Loucy (cell line): Measurements from ENCODE around the gene RFTN2.

Experiments
- H2AFZ ChIP-seq: fragments of 200-600 bp; sonication (generic); 2 replicates; pipeline ENCODE4 v1.6.0; 2016; ENCODE audit warnings: antibody characterized with exemption, mild to moderate bottlenecking, low read length, moderate library complexity
- H3F3A ChIP-seq: fragments of 200-600 bp; 2 replicates; pipeline ENCODE4 v1.6.0; 2016; ENCODE audit warnings: antibody characterized with exemption, low read depth, mild to moderate bottlenecking
- H3K27me3 ChIP-seq: fragments of 200-600 bp; sonication (generic); 2 replicates; pipeline ENCODE4 v1.6.1; 2014; ENCODE audit warnings: low read length, mild to moderate bottlenecking; ENCODE audit not compliant: insufficient read depth, poor library complexity, severe bottlenecking
- H3K36me3 ChIP-seq: fragments of 200-600 bp; sonication (generic); 2 replicates; pipeline ENCODE4 v1.6.1; 2016; ENCODE audit warnings: low read length; ENCODE audit not compliant: insufficient read depth
- H3K4me1 ChIP-seq: fragments of 200-600 bp; sonication (generic); 2 replicates; pipeline ENCODE4 v1.5.1; 2014; ENCODE audit warnings: low read length, mild to moderate bottlenecking; ENCODE audit not compliant: insufficient read depth, poor library complexity, severe bottlenecking
- H3K4me2 ChIP-seq: fragments of 200-600 bp; sonication (generic); 2 replicates; pipeline ENCODE4 v1.6.0; 2014; ENCODE audit warnings: antibody characterized with exemption, low read length, low read depth, mild to moderate bottlenecking; ENCODE audit not compliant: poor library complexity, severe bottlenecking
- H3K4me3 ChIP-seq: fragments of 200-600 bp; sonication (generic); 2 replicates; pipeline ENCODE4 v1.5.1; 2014; ENCODE audit warnings: low read length, mild to moderate bottlenecking, mixed read lengths; ENCODE audit not compliant: poor library complexity, severe bottlenecking
- H3K79me2 ChIP-seq: fragments of 200-600 bp; sonication (generic); 2 replicates; pipeline ENCODE4 v1.6.1; 2014; ENCODE audit warnings: low read length; ENCODE audit not compliant: insufficient read depth
- H3K9ac ChIP-seq: fragments of 200-600 bp; sonication (generic); 2 replicates; pipeline ENCODE4 v1.6.0; 2014; ENCODE audit warnings: mild to moderate bottlenecking, low read depth, low read length, moderate library complexity; ENCODE audit not compliant: poor library complexity, severe bottlenecking
- H3K9me2 ChIP-seq: fragments of 200-600 bp; sonication (generic); replicated peaks from 2 replicates; pipeline ENCODE4 v1.6.1; 2016; ENCODE audit warnings: low read depth, low read length, mixed read lengths
- H3K9me3 ChIP-seq: fragments of 200-600 bp; sonication (generic); 2 replicates; pipeline ENCODE4 v1.6.1; 2014; ENCODE audit warnings: mild to moderate bottlenecking, antibody characterized with exemption, low read length, low read depth; ENCODE audit not compliant: insufficient read depth
- H4K20me1 ChIP-seq: fragments of 200-600 bp; sonication (generic); 2 replicates; pipeline ENCODE4 v1.6.0; 2014; ENCODE audit warnings: antibody characterized with exemption, low read length, mild to moderate bottlenecking; ENCODE audit not compliant: insufficient read depth, poor library complexity, severe bottlenecking
- CTCF ChIP-seq: fragments of 200-600 bp; sonication (generic); conservative IDR thresholded peaks from 2 replicates; pipeline ENCODE4 v1.5.1; 2014; ENCODE audit warnings: mild to moderate bottlenecking, antibody characterized with exemption, low read length
- EZH2phosphoT487 ChIP-seq: fragments of 200-600 bp; IDR thresholded peaks from 2 replicates; pipeline ENCODE4 v1.6.1; 2018; ENCODE audit warnings: antibody characterized with exemption, mild to moderate bottlenecking, moderate library complexity, borderline replicate concordance

RFTN2 gene

GRCh38 chr2:197675246-197675645, at the start of gene RFTN2:
Gene RFTN2 (minus strand): TSS chr2:197675587. CDS start chr2:197675458, 129 bp downstream.
- Histone ChIP-seq H3K9me2 (no peaks in the 10 kb centered on the region), H4K20me1 (no peaks in the 10 kb centered on the region), H3K9ac (no peak within 1 kb of the TSS), H3K79me2 (no peaks in the 10 kb centered on the region), H2AFZ (peak within 1 kb of the TSS; percentile 64; the same call in 1 of the 2 replicates), H3K4me1 (no peaks in the 10 kb centered on the region), H3K9me3 (no peaks in the 10 kb centered on the region), H3F3A (no peaks in the 10 kb centered on the region), H3K4me2 (no peak within 1 kb of the TSS), H3K36me3 (no peaks in the 10 kb centered on the region), H3K4me3 (no peak within 1 kb of the TSS), H3K27me3 (no peaks in the 10 kb centered on the region)
- no peak for TF ChIP-seq EZH2phosphoT487
- no peak for TF ChIP-seq CTCF

GRCh38 chr2:197717863-197718262, 42.5 kb upstream of the RFTN2 start:
- Histone ChIP-seq H3K9me3 (no peaks in the 10 kb centered on the region), H3K4me2 (no peak overlapping the region), H3K9me2 (no peaks in the 10 kb centered on the region), H3K79me2 (no peaks in the 10 kb centered on the region; the same call in 1 of the 2 replicates), H3K9ac (no peak overlapping the region), H3K4me1 (peaks cover 7% of the 10 kb centered on the region), H2AFZ (no peak overlapping the region), H3K36me3 (no peaks in the 10 kb centered on the region), H3F3A (no peaks in the 10 kb centered on the region), H4K20me1 (no peaks in the 10 kb centered on the region), H3K27me3 (no peaks in the 10 kb centered on the region), H3K4me3 (no peak overlapping the region)
- TF ChIP-seq CTCF: no peak

- no peak overlapping the region for H3K9ac ChIP-seq
- peaks cover 10% of the 10 kb centered on the region for H4K20me1 ChIP-seq
Measured at GRCh38 chr2:197713271-197713670, 37.9 kb upstream of the RFTN2 start.

More at GRCh38 chr2:197713271-197713670, 37.9 kb upstream of the RFTN2 start:
- Histone ChIP-seq H3K27me3 (no peaks in the 10 kb centered on the region), H3K4me2 (peak overlapping the region; percentile 4), H3F3A (no peaks in the 10 kb centered on the region), H3K9me2 (no peaks in the 10 kb centered on the region), H3K79me2 (peaks cover 19% of the 10 kb centered on the region), H3K36me3 (no peaks in the 10 kb centered on the region), H2AFZ (no peak overlapping the region), H3K9me3 (no peaks in the 10 kb centered on the region), H3K4me1 (peaks cover 32% of the 10 kb centered on the region), H3K4me3 (no peak overlapping the region)
- no peak for TF ChIP-seq CTCF
